HFF-Myc (cell line): ENCODE data around the gene HOXB8.
A peak's percentile ranks its signal among the peaks of the same experiment; 100 is the strongest.

Source experiments
- DNase-seq: peaks from one replicate; pipeline ENCODE4 v3.0.0-alpha.2; 2011; ENCODE audit warnings: low read depth; ENCODE audit errors: extremely low read depth
- H3K4me3 ChIP-seq: replicated peaks from 2 replicates; pipeline ENCODE4 v1.5.1; 2011; ENCODE audit warnings: low read depth, mild to moderate bottlenecking, control low read depth, low read length
- CTCF ChIP-seq: IDR thresholded peaks from 2 replicates; pipeline ENCODE4 v1.5.1; 2012; ENCODE audit warnings: mild to moderate bottlenecking, low read depth, low read length, control low read depth; ENCODE audit errors: missing control alignments

Gene HOXB8

GRCh38 chr17:48593126-48593829 lies 21.8 kb downstream of the HOXB8 start, which contains the start of gene HOXB5:
HOXB5 (minus strand) TSS chr17:48593779; CDS start chr17:48593682, 97 bp downstream.
- TF ChIP-seq CTCF = no peak
- DNase-seq = no peak

GRCh38 chr17:48592577-48592976 lies 22.5 kb downstream of the HOXB8 start:
- no peak for TF ChIP-seq CTCF
- no peak overlapping the region for H3K4me3 ChIP-seq
- no peak for DNase-seq

More at GRCh38 chr17:48593126-48593829, 21.8 kb downstream of the HOXB8 start, which contains the start of gene HOXB5:
- H3K4me3 ChIP-seq = peak within 1 kb of the TSS; percentile 3

- no peak overlapping the region for H3K4me3 ChIP-seq
- no peak for DNase-seq
These were observed 23.0 kb downstream of the HOXB8 start for GRCh38 chr17:48592057-48592514.

GRCh38 chr17:48591255-48592056 lies 23.6 kb downstream of the HOXB8 start:
- H3K4me3 ChIP-seq = no peak overlapping the region
- no peak for TF ChIP-seq CTCF
- DNase-seq = no peak

More at GRCh38 chr17:48592057-48592514, 23.0 kb downstream of the HOXB8 start:
- no peak for TF ChIP-seq CTCF

- no peak overlapping the region for H3K4me3 ChIP-seq
- no peak for DNase-seq
- no peak for TF ChIP-seq CTCF
These were observed 24.4 kb downstream of the HOXB8 start for GRCh38 chr17:48590607-48591161.

- no peak within 1 kb of the TSS for H3K4me3 ChIP-seq
- no peak for DNase-seq
- TF ChIP-seq CTCF = no peak
These were observed 25.1 kb downstream of the HOXB8 start, which contains the start of gene HOXB3 for GRCh38 chr17:48589831-48590606. HOXB3 (minus strand) TSS chr17:48590241; CDS start chr17:48552474, 37,767 bp downstream.
